Keratinocyte (primary cell): ENCODE results near the gene NUDT3.

Experiments
- EZH2 ChIP-seq: IDR thresholded peaks from one replicate; pipeline ENCODE4 v1.6.1; 2012; ENCODE audit warnings: inconsistent platforms, mild to moderate bottlenecking, low read length, moderate library complexity
- TF ChIP-seq, protein P1 (sequence below), 3 experiments: IDR thresholded peaks in 1 of 3; conservative IDR thresholded peaks in 1 of 3; optimal IDR thresholded peaks in 1 of 3; 2 replicates in 2 of 3; 3 replicates in 1 of 3; pipeline versions ENCODE3 to v1.5.1; 2011; ENCODE audit warnings: low read length in 3 of 3, mild to moderate bottlenecking in 3 of 3, moderate library complexity in 2 of 3, control low read depth in 1 of 3, inconsistent platforms in 1 of 3; ENCODE audit not compliant: insufficient read depth in 2 of 3; ENCODE audit errors: extremely low read depth in 1 of 3

DNA sequence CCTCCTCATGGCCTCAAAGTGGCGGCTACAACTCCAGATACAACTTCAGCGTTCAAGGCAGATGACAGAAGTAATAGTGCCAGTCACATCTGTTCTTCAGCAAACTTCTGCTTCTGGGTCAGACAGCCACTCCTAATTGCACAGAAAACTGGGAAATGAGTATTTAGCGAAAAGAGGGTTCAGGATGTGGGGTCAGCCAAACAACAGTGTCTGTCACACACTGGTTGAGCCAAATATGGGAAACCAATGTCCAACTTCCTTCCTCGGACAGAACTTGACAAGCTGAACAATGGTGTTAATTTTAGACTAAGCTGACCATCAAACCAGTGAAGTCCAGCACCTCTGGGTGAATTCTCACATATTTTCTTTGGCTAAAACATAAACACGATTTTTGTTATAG, 22.1 kb downstream of the NUDT3 start:
- TF ChIP-seq, protein P1, sequence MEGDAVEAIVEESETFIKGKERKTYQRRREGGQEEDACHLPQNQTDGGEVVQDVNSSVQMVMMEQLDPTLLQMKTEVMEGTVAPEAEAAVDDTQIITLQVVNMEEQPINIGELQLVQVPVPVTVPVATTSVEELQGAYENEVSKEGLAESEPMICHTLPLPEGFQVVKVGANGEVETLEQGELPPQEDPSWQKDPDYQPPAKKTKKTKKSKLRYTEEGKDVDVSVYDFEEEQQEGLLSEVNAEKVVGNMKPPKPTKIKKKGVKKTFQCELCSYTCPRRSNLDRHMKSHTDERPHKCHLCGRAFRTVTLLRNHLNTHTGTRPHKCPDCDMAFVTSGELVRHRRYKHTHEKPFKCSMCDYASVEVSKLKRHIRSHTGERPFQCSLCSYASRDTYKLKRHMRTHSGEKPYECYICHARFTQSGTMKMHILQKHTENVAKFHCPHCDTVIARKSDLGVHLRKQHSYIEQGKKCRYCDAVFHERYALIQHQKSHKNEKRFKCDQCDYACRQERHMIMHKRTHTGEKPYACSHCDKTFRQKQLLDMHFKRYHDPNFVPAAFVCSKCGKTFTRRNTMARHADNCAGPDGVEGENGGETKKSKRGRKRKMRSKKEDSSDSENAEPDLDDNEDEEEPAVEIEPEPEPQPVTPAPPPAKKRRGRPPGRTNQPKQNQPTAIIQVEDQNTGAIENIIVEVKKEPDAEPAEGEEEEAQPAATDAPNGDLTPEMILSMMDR (optimal IDR thresholded peaks at IDR 0.05 in 1 of 3, IDR thresholded peaks at IDR 0.05 in 1 of 3, conservative IDR thresholded peaks at IDR 0.05 in 1 of 3; ENCODE audit: extremely low read depth in 1 of 3, insufficient read depth in 2 of 3, low read length in 3 of 3), result no peak
- TF ChIP-seq EZH2, result no peak
